Epidermal melanocyte (primary cell): ENCODE data around the gene LEKR1.
"Not testable (repeated sequence)": the region's sequence is repeated elsewhere in the genome, so short reads cannot be mapped to it uniquely, and the experiment has no call there.

Experiments used
- DNase-seq: peaks from one replicate; pipeline ENCODE4 v3.0.0; 2011; ENCODE audit warnings: low spot score; ENCODE audit not compliant: insufficient read length

LEKR1 gene

GRCh38 chr3:156826144-156826895 is at the start of gene LEKR1:
LEKR1 (plus strand) TSS chr3:156826353; CDS start chr3:156829330, 2,977 bp downstream.
- DNase-seq, result peak; percentile 78

- no peak for DNase-seq
Observed at GRCh38 chr3:156776871-156777270, 49.3 kb upstream of the LEKR1 start.

GRCh38 chr3:156781310-156782230 is 44.6 kb upstream of the LEKR1 start:
- DNase-seq, result no peak

- no peak for DNase-seq
Observed at GRCh38 chr3:156782319-156782718, 43.8 kb upstream of the LEKR1 start.

- no peak for DNase-seq
Observed at GRCh38 chr3:156782921-156783320, 43.2 kb upstream of the LEKR1 start.

GRCh38 chr3:156787001-156787400 is 39.2 kb upstream of the LEKR1 start:
- DNase-seq, result no peak

- DNase-seq, result peak; percentile 32
Observed at GRCh38 chr3:156787926-156788663, 38.1 kb upstream of the LEKR1 start.

- no peak for DNase-seq
Observed at GRCh38 chr3:156788846-156789245, 37.3 kb upstream of the LEKR1 start.

GRCh38 chr3:156790156-156790555 is 36.0 kb upstream of the LEKR1 start:
- DNase-seq, result no peak

GRCh38 chr3:156792114-156792513 is 34.0 kb upstream of the LEKR1 start:
- DNase-seq, result no peak

GRCh38 chr3:156792536-156792935 is 33.6 kb upstream of the LEKR1 start:
- DNase-seq, result no peak

GRCh38 chr3:156792945-156793344 is 33.2 kb upstream of the LEKR1 start:
- DNase-seq, result no peak

- DNase-seq, result no peak
Observed at GRCh38 chr3:156793400-156793799, 32.8 kb upstream of the LEKR1 start.

GRCh38 chr3:156793851-156794250 is 32.3 kb upstream of the LEKR1 start:
- peak; percentile 37 for DNase-seq

- DNase-seq, result no peak
Observed at GRCh38 chr3:156795890-156796481, 30.2 kb upstream of the LEKR1 start.

- DNase-seq, result no peak
Observed at GRCh38 chr3:156797368-156797767, 28.8 kb upstream of the LEKR1 start.

GRCh38 chr3:156800287-156800686 is 25.9 kb upstream of the LEKR1 start:
- not testable (repeated sequence) for DNase-seq

- no peak for DNase-seq
Observed at GRCh38 chr3:156801746-156802145, 24.4 kb upstream of the LEKR1 start.

- no peak for DNase-seq
Observed at GRCh38 chr3:156802821-156803606, 23.1 kb upstream of the LEKR1 start.

GRCh38 chr3:156803952-156804741 is 22.0 kb upstream of the LEKR1 start:
- DNase-seq, result no peak
